H1 (cell line): ENCODE measurements around the gene PPP2R5B. TPM values are rescaled to one million over a fixed set of nuclear protein-coding genes. Genes with fewer than 3 reads are reported as not detected.

Source experiments
- KDM5A ChIP-seq: fragments of 200-600 bp; IDR thresholded peaks from 2 replicates; pipeline ENCODE4 v1.7.1; 2012; ENCODE audit warnings: mild to moderate bottlenecking, low read length, inconsistent platforms, mixed read lengths
- MAFK ChIP-seq: IDR thresholded peaks from 2 replicates; pipeline ENCODE4 v1.6.1; 2012; ENCODE audit warnings: low read depth, mild to moderate bottlenecking, improper control_type of control experiment, low read length
- SIX5 ChIP-seq: IDR thresholded peaks from 2 replicates; pipeline ENCODE4 v1.6.1; 2011; ENCODE audit warnings: mild to moderate bottlenecking, low read depth, low read length
- SUZ12 ChIP-seq: fragments of 200-600 bp; sonication (generic); IDR thresholded peaks from 2 replicates; pipeline ENCODE4 v1.6.1; 2012; ENCODE audit warnings: mild to moderate bottlenecking, inconsistent platforms, low read length, moderate library complexity, mixed read lengths
- TAF7 ChIP-seq: optimal IDR thresholded peaks from 2 replicates; pipeline ENCODE3; 2011; ENCODE audit warnings: low read depth, mild to moderate bottlenecking, inconsistent platforms, low read length, moderate library complexity, borderline replicate concordance
- USF2 ChIP-seq: IDR thresholded peaks from 2 replicates; pipeline ENCODE4 v1.6.1; 2011; ENCODE audit warnings: low read length, improper control_type of control experiment
- polyA plus RNA-seq, 7 experiments: library from polyadenylated mRNA; depleted of rRNA in 3 of 7; stranded (reverse) in 5 of 7; unstranded in 2 of 7; fragments of >200 nt in 5 of 7; fragments of 200-250 nt in 2 of 7; gene quantifications; 1 replicate in 5 of 7; 2 replicates in 1 of 7; 4 replicates in 1 of 7; pipeline versions ENCODE4 v1.2.1 to v1.2.3, GENCODE V29; 2011 to 2013; ENCODE audit warnings: missing spikeins in 2 of 7, mixed read lengths in 2 of 7
- total RNA-seq: library from RNA; stranded (reverse); fragmentation: NEBNext Ultra II Directional; extraction: Animal tissue kit (Norgen Biotek cat#: 25700); gene quantifications from 2 replicates; pipeline ENCODE4 v1.2.1, GENCODE V29; 2021

The PPP2R5B gene
- total and polyA plus RNA-seq, 2 of the 8 experiments (the other 6 are each of a cell fraction or from before 2014, with no cell fraction given): 4.9 to 5.1 TPM

GRCh38 chr11:64910451-64911093 lies 13.9 kb upstream of the PPP2R5B start (continued):
- TF ChIP-seq USF2 (no peak), MAFK (no peak), KDM5A (no peak), SIX5 (no peak), SUZ12 (no peak), TAF7 (no peak)
